AG10803 (cell line): ENCODE results near the gene STARD8.
"Not testable (repeated sequence)": the region's sequence is repeated elsewhere in the genome, so short reads cannot be mapped to it uniquely, and the experiment has no call there.

Experiments used
- DNase-seq: peaks from one replicate; pipeline ENCODE4 v3.0.0; 2010; ENCODE audit warnings: low read depth
- H3K4me3 ChIP-seq: 2 replicates; pipeline ENCODE4 v1.5.1; 2011; ENCODE audit warnings: mild to moderate bottlenecking, low read length, control low read depth
- CTCF ChIP-seq: conservative IDR thresholded peaks from 2 replicates; pipeline ENCODE4 v1.5.1; 2011; ENCODE audit warnings: mild to moderate bottlenecking, low read length, control low read depth, inconsistent platforms

Gene STARD8

GRCh38 chrX:68684291-68684918 is 36.9 kb downstream of the STARD8 start:
- no peak for DNase-seq
- H3K4me3 ChIP-seq, result no peak overlapping the region
- TF ChIP-seq CTCF, result no peak

- H3K4me3 ChIP-seq, result no peak overlapping the region
- DNase-seq, result no peak
- no peak for TF ChIP-seq CTCF
Observed at GRCh38 chrX:68684919-68685304, 37.4 kb downstream of the STARD8 start.

- DNase-seq, result peak; percentile 39
- peak overlapping the region; percentile 27; the same call in 1 of the 2 replicates for H3K4me3 ChIP-seq
- TF ChIP-seq CTCF, result peak; percentile 21; the same call in 1 of the 2 replicates
Observed at GRCh38 chrX:68685685-68686084, 38.2 kb downstream of the STARD8 start.

GRCh38 chrX:68686097-68686977 is 38.9 kb downstream of the STARD8 start:
- DNase-seq, result no peak
- H3K4me3 ChIP-seq, result peak overlapping the region; percentile 45
- no peak for TF ChIP-seq CTCF

DNA sequence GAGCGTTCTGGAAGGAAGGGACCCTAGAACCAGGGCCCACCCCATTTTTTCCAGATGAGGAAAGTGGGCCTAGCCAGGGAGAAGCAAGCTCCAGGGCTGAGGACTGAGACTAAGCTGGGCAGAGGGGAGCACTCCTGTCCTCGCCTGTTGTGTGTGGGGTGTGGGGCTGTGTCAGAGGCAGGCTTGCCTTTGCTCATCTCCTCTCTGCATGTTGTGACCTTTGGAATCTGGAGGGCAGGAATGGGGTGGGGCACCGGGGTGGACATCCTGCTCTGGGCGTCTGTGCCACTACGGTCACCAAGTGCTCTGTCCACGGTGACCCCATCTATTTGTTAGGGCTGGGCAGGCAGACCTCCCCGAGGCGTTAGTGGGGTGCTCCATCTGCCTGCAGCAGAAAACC is 41.5 kb downstream of the STARD8 start:
- DNase-seq, result not testable (repeated sequence)

DNA sequence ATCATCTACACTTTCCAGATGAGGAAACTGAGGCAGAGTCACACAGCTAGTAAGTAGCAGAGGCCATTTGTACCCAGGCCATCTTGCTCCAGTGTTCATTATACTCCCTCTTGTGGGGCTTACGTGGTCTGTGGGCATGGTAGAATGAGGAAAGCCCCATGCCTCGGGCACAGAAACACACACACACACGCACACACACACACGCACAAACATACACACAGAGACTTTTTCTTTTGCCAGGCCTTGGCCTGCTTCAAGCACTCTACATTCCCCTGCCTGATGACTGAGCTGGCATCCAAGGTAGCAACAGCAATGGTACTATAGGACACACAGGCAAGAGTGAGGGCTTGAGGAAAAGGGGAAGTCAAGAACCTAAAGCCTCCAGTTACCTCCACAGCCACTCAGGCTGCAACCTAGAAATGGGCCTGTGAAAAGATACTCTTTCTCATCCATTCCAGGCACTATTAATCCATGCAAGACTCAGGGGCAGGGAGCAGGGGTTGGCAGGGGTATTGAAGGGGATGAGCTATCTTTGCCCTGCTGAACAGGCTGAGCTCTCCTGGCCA is 43.6 kb downstream of the STARD8 start:
- TF ChIP-seq CTCF, result no peak
- DNase-seq, result no peak
- H3K4me3 ChIP-seq, result no peak overlapping the region

More for the DNA sequence above, 41.5 kb downstream of the STARD8 start:
- not testable (repeated sequence) for H3K4me3 ChIP-seq

DNA sequence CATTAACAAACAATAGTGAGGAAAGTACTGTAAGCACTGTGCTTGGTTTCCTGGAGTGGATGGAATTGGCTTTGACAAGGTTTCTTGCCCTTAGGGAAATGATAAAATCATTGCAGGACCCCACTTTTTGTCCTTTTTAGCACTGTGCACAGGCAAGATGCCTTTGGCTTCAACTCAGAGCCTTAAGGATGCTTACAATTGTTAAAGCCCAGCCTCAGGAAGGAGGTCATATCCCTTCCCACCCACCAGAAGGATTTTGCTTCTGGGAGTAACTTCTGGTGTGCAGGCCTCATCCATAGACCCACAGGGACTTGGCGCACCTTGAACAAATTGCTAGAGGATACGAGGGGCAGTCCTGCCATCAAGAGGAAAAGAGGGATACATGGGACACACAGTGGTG is 44.5 kb downstream of the STARD8 start:
- TF ChIP-seq CTCF, result no peak
- no peak overlapping the region for H3K4me3 ChIP-seq
- no peak for DNase-seq
